Neural cell (in vitro differentiated cells): ENCODE results near the gene ART1. TPM values are rescaled to one million over a fixed set of nuclear protein-coding genes. Genes with fewer than 3 reads are reported as not detected.

Experiments
- H2AFZ ChIP-seq: fragments of 200-600, 300-800 bp; sonication (generic), shearing (Covaris generic); 2 replicates; pipeline ENCODE4 v1.6.0; 2014; ENCODE audit warnings: low read depth, mild to moderate bottlenecking, antibody characterized with exemption, low read length, moderate library complexity
- H3F3A ChIP-seq: fragments of 200-600 bp; shearing (Covaris generic); 2 replicates; pipeline ENCODE4 v1.6.1; 2016; ENCODE audit warnings: mild to moderate bottlenecking, moderate library complexity, mixed read lengths, antibody characterized with exemption, low read length; ENCODE audit not compliant: insufficient read depth, poor library complexity, severe bottlenecking
- H3K27ac ChIP-seq: fragments of 200-600, 300-800 bp; sonication (generic), shearing (Covaris generic); 2 replicates; pipeline ENCODE4 v1.5.1; 2014; ENCODE audit warnings: mild to moderate bottlenecking, low read length, moderate library complexity
- H3K27me3 ChIP-seq: fragments of 300-800, 200-600 bp; sonication (generic), shearing (Covaris generic); 2 replicates; pipeline ENCODE4 v1.6.0; 2014; ENCODE audit warnings: mild to moderate bottlenecking, low read depth, low read length, moderate library complexity; ENCODE audit not compliant: insufficient read depth
- H3K36me3 ChIP-seq: fragments of 300-800, 200-600 bp; sonication (generic), shearing (Covaris generic); 2 replicates; pipeline ENCODE4 v1.5.1; 2014; ENCODE audit warnings: mild to moderate bottlenecking, antibody characterized with exemption, low read length, moderate library complexity; ENCODE audit not compliant: insufficient read depth
- H3K4me2 ChIP-seq: fragments of 300-800, 200-600 bp; sonication (generic), shearing (Covaris generic); 2 replicates; pipeline ENCODE4 v1.6.0; 2014; ENCODE audit warnings: mild to moderate bottlenecking, low read length
- H3K4me3 ChIP-seq: fragments of 300-800, 200-600 bp; sonication (generic), shearing (Covaris generic); 2 replicates; pipeline ENCODE4 v1.5.1; 2014; ENCODE audit warnings: mild to moderate bottlenecking, low read length, moderate library complexity
- H3K79me2 ChIP-seq: fragments of 200-600 bp; shearing (Covaris generic); replicated peaks from 2 replicates; pipeline ENCODE4 v1.6.0; 2014; ENCODE audit warnings: mild to moderate bottlenecking, low read length, moderate library complexity; ENCODE audit not compliant: insufficient read depth
- H3K9ac ChIP-seq: fragments of 300-800, 200-600 bp; sonication (generic), shearing (Covaris generic); 2 replicates; pipeline ENCODE4 v1.6.1; 2016; ENCODE audit warnings: mild to moderate bottlenecking, low read length, mixed read lengths
- H3K9me2 ChIP-seq: fragments of 200-600 bp; shearing (Covaris generic); 2 replicates; pipeline ENCODE4 v1.6.1; 2016; ENCODE audit warnings: mild to moderate bottlenecking, low read length, mixed read lengths; ENCODE audit not compliant: insufficient read depth
- H3K9me3 ChIP-seq: fragments of 200-600, 300-800 bp; sonication (generic), shearing (Covaris generic); 2 replicates; pipeline ENCODE4 v1.6.1; 2016; ENCODE audit warnings: mild to moderate bottlenecking, mixed run types, low read length, moderate library complexity, mixed read lengths
- H4K20me1 ChIP-seq: fragments of 200-600 bp; shearing (Covaris generic); 2 replicates; pipeline ENCODE4 v1.6.1; 2016; ENCODE audit warnings: mild to moderate bottlenecking, mixed run types; ENCODE audit not compliant: insufficient read depth
- EP300 ChIP-seq: fragments of 450-650 bp; conservative IDR thresholded peaks from 2 replicates; pipeline ENCODE4 v1.6.1; 2014; ENCODE audit warnings: antibody characterized with exemption, mild to moderate bottlenecking, moderate library complexity; ENCODE audit not compliant: poor library complexity, severe bottlenecking
- EZH2 ChIP-seq: fragments of 200-600, 300-800 bp; shearing (Covaris generic), sonication (generic); IDR thresholded peaks from 2 replicates; pipeline ENCODE4 v1.6.1; 2014; ENCODE audit warnings: antibody characterized with exemption, low read length, borderline replicate concordance, mild to moderate bottlenecking; ENCODE audit not compliant: insufficient read depth, poor library complexity, severe bottlenecking
- MXI1 ChIP-seq: fragments of 450-650 bp; conservative IDR thresholded peaks from 2 replicates; pipeline ENCODE4 v1.6.1; 2014; ENCODE audit warnings: antibody characterized with exemption, mild to moderate bottlenecking; ENCODE audit not compliant: poor library complexity, severe bottlenecking
- POLR2AphosphoS5 ChIP-seq: IDR thresholded peaks from 2 replicates; pipeline ENCODE4 v1.6.1; 2012
- RAD21 ChIP-seq: fragments of 450-650 bp; conservative IDR thresholded peaks from 2 replicates; pipeline ENCODE4 v1.6.1; 2014; ENCODE audit warnings: antibody characterized with exemption, mild to moderate bottlenecking, moderate library complexity
- SMC3 ChIP-seq: fragments of 450-650 bp; conservative IDR thresholded peaks from 2 replicates; pipeline ENCODE4 v1.6.1; 2014; ENCODE audit warnings: antibody characterized with exemption, mild to moderate bottlenecking, moderate library complexity; ENCODE audit not compliant: poor library complexity
- TAF1 ChIP-seq: IDR thresholded peaks from 2 replicates; pipeline ENCODE4 v1.6.1; 2012; ENCODE audit warnings: low read depth
- polyA plus RNA-seq: library from polyadenylated mRNA; depleted of rRNA; stranded (reverse); fragments of >200 nt; gene quantifications from 2 replicates; pipeline ENCODE4 v1.2.3, GENCODE V29; 2014
- TF ChIP-seq, protein P1 (sequence below): fragments of 450-650 bp; IDR thresholded peaks from 2 replicates; pipeline ENCODE4 v1.5.1; 2014; ENCODE audit warnings: antibody characterized with exemption, mild to moderate bottlenecking, moderate library complexity; ENCODE audit not compliant: poor library complexity, severe bottlenecking
- TF ChIP-seq, protein P2 (sequence below): IDR thresholded peaks from 2 replicates; pipeline ENCODE4 v1.6.1; 2012; ENCODE audit warnings: borderline replicate concordance

The ART1 gene
- polyA plus RNA-seq, 1 donor from 2014 or later: not detected

- TF ChIP-seq, protein P1, sequence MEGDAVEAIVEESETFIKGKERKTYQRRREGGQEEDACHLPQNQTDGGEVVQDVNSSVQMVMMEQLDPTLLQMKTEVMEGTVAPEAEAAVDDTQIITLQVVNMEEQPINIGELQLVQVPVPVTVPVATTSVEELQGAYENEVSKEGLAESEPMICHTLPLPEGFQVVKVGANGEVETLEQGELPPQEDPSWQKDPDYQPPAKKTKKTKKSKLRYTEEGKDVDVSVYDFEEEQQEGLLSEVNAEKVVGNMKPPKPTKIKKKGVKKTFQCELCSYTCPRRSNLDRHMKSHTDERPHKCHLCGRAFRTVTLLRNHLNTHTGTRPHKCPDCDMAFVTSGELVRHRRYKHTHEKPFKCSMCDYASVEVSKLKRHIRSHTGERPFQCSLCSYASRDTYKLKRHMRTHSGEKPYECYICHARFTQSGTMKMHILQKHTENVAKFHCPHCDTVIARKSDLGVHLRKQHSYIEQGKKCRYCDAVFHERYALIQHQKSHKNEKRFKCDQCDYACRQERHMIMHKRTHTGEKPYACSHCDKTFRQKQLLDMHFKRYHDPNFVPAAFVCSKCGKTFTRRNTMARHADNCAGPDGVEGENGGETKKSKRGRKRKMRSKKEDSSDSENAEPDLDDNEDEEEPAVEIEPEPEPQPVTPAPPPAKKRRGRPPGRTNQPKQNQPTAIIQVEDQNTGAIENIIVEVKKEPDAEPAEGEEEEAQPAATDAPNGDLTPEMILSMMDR: no peak
These were observed 9.1 kb upstream of the ART1 start (continued) for GRCh38 chr11:3635641-3636375.

DNA sequence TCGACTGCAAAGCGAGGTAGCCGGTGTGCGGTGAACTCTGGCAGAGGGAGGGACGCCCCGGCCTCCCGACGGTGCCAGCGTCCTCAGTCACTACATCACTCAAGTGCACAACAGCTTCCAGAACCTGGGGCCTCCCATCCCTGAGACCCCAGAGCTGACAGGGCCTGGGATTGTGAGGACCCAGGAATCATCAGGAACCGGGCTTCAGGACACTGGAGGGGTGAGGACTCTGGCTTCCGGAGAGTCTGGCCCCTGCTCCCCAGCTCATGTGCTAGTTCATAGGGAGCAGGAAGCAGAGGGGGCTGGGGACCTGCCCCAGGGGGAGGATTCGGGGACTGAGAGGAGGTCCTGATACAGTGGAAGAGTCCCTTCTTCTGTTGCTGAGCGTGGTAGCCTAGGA lies 7.7 kb upstream of the ART1 start:
- H3K4me2 ChIP-seq: no peak overlapping the region
- peaks cover 10% of the 10 kb centered on the region for H3K27me3 ChIP-seq
- no peaks in the 10 kb centered on the region for H4K20me1 ChIP-seq
- no peaks in the 10 kb centered on the region for H3F3A ChIP-seq
- H3K9me3 ChIP-seq: no peaks in the 10 kb centered on the region
- no peak overlapping the region for H3K9ac ChIP-seq
- H3K9me2 ChIP-seq: no peaks in the 10 kb centered on the region
- no peaks in the 10 kb centered on the region for H3K36me3 ChIP-seq
- H3K27ac ChIP-seq: no peak overlapping the region
- no peak overlapping the region for H3K4me3 ChIP-seq
- TF ChIP-seq POLR2AphosphoS5: no peak
- TF ChIP-seq, protein P1: no peak
- no peak for TF ChIP-seq MXI1
- TF ChIP-seq, protein P2, sequence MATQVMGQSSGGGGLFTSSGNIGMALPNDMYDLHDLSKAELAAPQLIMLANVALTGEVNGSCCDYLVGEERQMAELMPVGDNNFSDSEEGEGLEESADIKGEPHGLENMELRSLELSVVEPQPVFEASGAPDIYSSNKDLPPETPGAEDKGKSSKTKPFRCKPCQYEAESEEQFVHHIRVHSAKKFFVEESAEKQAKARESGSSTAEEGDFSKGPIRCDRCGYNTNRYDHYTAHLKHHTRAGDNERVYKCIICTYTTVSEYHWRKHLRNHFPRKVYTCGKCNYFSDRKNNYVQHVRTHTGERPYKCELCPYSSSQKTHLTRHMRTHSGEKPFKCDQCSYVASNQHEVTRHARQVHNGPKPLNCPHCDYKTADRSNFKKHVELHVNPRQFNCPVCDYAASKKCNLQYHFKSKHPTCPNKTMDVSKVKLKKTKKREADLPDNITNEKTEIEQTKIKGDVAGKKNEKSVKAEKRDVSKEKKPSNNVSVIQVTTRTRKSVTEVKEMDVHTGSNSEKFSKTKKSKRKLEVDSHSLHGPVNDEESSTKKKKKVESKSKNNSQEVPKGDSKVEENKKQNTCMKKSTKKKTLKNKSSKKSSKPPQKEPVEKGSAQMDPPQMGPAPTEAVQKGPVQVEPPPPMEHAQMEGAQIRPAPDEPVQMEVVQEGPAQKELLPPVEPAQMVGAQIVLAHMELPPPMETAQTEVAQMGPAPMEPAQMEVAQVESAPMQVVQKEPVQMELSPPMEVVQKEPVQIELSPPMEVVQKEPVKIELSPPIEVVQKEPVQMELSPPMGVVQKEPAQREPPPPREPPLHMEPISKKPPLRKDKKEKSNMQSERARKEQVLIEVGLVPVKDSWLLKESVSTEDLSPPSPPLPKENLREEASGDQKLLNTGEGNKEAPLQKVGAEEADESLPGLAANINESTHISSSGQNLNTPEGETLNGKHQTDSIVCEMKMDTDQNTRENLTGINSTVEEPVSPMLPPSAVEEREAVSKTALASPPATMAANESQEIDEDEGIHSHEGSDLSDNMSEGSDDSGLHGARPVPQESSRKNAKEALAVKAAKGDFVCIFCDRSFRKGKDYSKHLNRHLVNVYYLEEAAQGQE: no peak
- TF ChIP-seq TAF1: no peak
- no peak for TF ChIP-seq EZH2
- TF ChIP-seq SMC3: no peak
- no peak for TF ChIP-seq EP300
- no peak for TF ChIP-seq RAD21
- H2AFZ ChIP-seq: no peak overlapping the region
- no peaks in the 10 kb centered on the region for H3K79me2 ChIP-seq
